ENCODE data around the gene TSHZ2. TPM values are rescaled to one million over a fixed set of nuclear protein-coding genes. Genes with fewer than 3 reads are reported as not detected.
"Not testable (repeated sequence)": the region's sequence is repeated elsewhere in the genome, so short reads cannot be mapped to it uniquely, and the experiment has no call there.

The TSHZ2 gene
- total and polyA plus RNA-seq, 2 experiments from 2014 or later = 1.1 to 5.2 TPM

- H4K20me1 ChIP-seq (ENCODE audit: insufficient read depth, poor library complexity, severe bottlenecking) = no peaks in the 10 kb centered on the region
- no peaks in the 10 kb centered on the region for H3K36me3 ChIP-seq (replicated peaks; ENCODE audit: insufficient read depth, low read depth)
- no peaks in the 10 kb centered on the region for H3K27me3 ChIP-seq
- no peaks in the 10 kb centered on the region for H3K9me2 ChIP-seq (replicated peaks; ENCODE audit: insufficient read depth)
- no peaks in the 10 kb centered on the region for H3K4me1 ChIP-seq (ENCODE audit: insufficient read depth)
- no peaks in the 10 kb centered on the region for H3K79me2 ChIP-seq
- H3K9me3 ChIP-seq (ENCODE audit: low read depth) = no peaks in the 10 kb centered on the region
- TF ChIP-seq CTCF (IDR thresholded peaks at IDR 0.05; ENCODE audit: poor library complexity) (no peak), EZH2phosphoT487 (IDR thresholded peaks at IDR 0.05; ENCODE audit: low read depth, severe bottlenecking, unreplicated experiment) (no peak), EZH2 (IDR thresholded peaks at IDR 0.05; ENCODE audit: borderline replicate concordance) (no peak)
- no peak for DNase-seq (ENCODE audit: low spot score)
- WGBS (ENCODE audit: low lambda C conversion rate, missing lambda C conversion rate) = 83% methylated on average over 3 of the region's 3 CpGs
- no peak overlapping the region for H2AFZ ChIP-seq
- H3K4me3 ChIP-seq = no peak overlapping the region
- no peak overlapping the region for H3K27ac ChIP-seq
- no peak overlapping the region for H3K4me2 ChIP-seq
Observed at GRCh38 chr20:53322651-53323050, 350.5 kb downstream of the TSHZ2 start.

DNA sequence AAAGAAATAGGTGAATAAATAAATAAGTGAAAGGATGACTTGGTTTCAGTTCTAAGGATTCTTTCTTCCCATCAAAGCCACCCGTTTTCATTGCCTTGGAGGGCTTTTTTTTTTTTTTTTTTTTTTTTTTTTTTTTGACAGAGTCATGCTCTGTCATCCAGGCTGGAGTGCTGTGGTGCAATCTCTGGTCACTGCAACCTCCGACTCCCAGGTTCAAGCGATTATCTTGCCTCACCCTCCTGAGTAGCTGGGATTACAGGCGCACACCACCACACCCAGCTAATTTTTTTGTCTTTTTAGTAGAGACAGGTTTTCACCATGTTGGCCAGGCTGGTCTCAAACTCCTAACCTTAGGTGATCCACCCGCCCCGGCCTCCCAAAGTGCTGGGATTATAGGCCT, 351.3 kb downstream of the TSHZ2 start:
- H3K9me2 ChIP-seq (replicated peaks; ENCODE audit: insufficient read depth); H3K27ac ChIP-seq; H4K20me1 ChIP-seq (ENCODE audit: insufficient read depth, poor library complexity, severe bottlenecking); DNase-seq (ENCODE audit: low spot score); H3K9me3 ChIP-seq (ENCODE audit: low read depth); H3K4me2 ChIP-seq; H3K79me2 ChIP-seq; H3K27me3 ChIP-seq; H2AFZ ChIP-seq; H3K4me3 ChIP-seq; H3K36me3 ChIP-seq (replicated peaks; ENCODE audit: insufficient read depth, low read depth); H3K4me1 ChIP-seq (ENCODE audit: insufficient read depth): not testable (repeated sequence)
- 97% methylated on average over 6 of the region's 6 CpGs for WGBS (ENCODE audit: low lambda C conversion rate, missing lambda C conversion rate)

- TF ChIP-seq EZH2phosphoT487 (IDR thresholded peaks at IDR 0.05; ENCODE audit: low read depth, severe bottlenecking, unreplicated experiment) (no peak), CTCF (IDR thresholded peaks at IDR 0.05; ENCODE audit: poor library complexity) (no peak), EZH2 (IDR thresholded peaks at IDR 0.05; ENCODE audit: borderline replicate concordance) (no peak)
- H4K20me1 ChIP-seq (ENCODE audit: insufficient read depth, poor library complexity, severe bottlenecking) = no peaks in the 10 kb centered on the region
- no peak overlapping the region for H3K4me2 ChIP-seq
- H3K4me3 ChIP-seq = no peak overlapping the region
- no peak overlapping the region for H3K27ac ChIP-seq
- H3K36me3 ChIP-seq (replicated peaks; ENCODE audit: insufficient read depth, low read depth) = no peaks in the 10 kb centered on the region
- no peak for DNase-seq (ENCODE audit: low spot score)
- no peaks in the 10 kb centered on the region for H3K79me2 ChIP-seq
- no peaks in the 10 kb centered on the region for H3K9me2 ChIP-seq (replicated peaks; ENCODE audit: insufficient read depth)
- no peaks in the 10 kb centered on the region for H3K9me3 ChIP-seq (ENCODE audit: low read depth)
- 95% methylated on average over 4 of the region's 4 CpGs for WGBS (ENCODE audit: low lambda C conversion rate, missing lambda C conversion rate)
- H3K27me3 ChIP-seq = no peaks in the 10 kb centered on the region
- H2AFZ ChIP-seq = no peak overlapping the region
- H3K4me1 ChIP-seq (ENCODE audit: insufficient read depth) = no peaks in the 10 kb centered on the region
Observed at GRCh38 chr20:53324816-53325215, 352.7 kb downstream of the TSHZ2 start.

GRCh38 chr20:53328961-53329360, 356.8 kb downstream of the TSHZ2 start:
- no peaks in the 10 kb centered on the region for H4K20me1 ChIP-seq (ENCODE audit: insufficient read depth, poor library complexity, severe bottlenecking)

More at GRCh38 chr20:53328961-53329360, 356.8 kb downstream of the TSHZ2 start:
- Histone ChIP-seq H2AFZ (no peak overlapping the region), H3K27me3 (no peaks in the 10 kb centered on the region), H3K4me1 (ENCODE audit: insufficient read depth) (no peaks in the 10 kb centered on the region), H3K9me3 (ENCODE audit: low read depth) (no peaks in the 10 kb centered on the region), H3K36me3 (replicated peaks; ENCODE audit: insufficient read depth, low read depth) (no peaks in the 10 kb centered on the region), H3K4me3 (no peak overlapping the region), H3K27ac (peak overlapping the region; percentile 72), H3K4me2 (peak overlapping the region; percentile 50), H3K79me2 (no peaks in the 10 kb centered on the region), H3K9me2 (replicated peaks; ENCODE audit: insufficient read depth) (no peaks in the 10 kb centered on the region)
- WGBS (ENCODE audit: low lambda C conversion rate, missing lambda C conversion rate) = 46% methylated on average over 4 of the region's 4 CpGs
- TF ChIP-seq CTCF (IDR thresholded peaks at IDR 0.05; ENCODE audit: poor library complexity) = no peak
- TF ChIP-seq EZH2phosphoT487 (IDR thresholded peaks at IDR 0.05; ENCODE audit: low read depth, severe bottlenecking, unreplicated experiment) = no peak
- no peak for TF ChIP-seq EZH2 (IDR thresholded peaks at IDR 0.05; ENCODE audit: borderline replicate concordance)
- DNase-seq (ENCODE audit: low spot score) = no peak
